GM21737 (cell line): ENCODE data around the gene RBP4.
"Not testable (repeated sequence)": the region's sequence is repeated elsewhere in the genome, so short reads cannot be mapped to it uniquely, and the experiment has no call there.

Source experiments
- ATAC-seq: cut with Tn5 transposase; IDR thresholded peaks from one replicate; pipeline ENCODE4 v1.9.1; 2021; ENCODE audit warnings: mild to moderate bottlenecking, moderate library complexity; ENCODE audit not compliant: unreplicated experiment

The RBP4 gene

GRCh38 chr10:93567277-93568104, 33.5 kb downstream of the RBP4 start:
- ATAC-seq: no peak

- ATAC-seq: no peak
Measured at GRCh38 chr10:93566435-93567276, 34.4 kb downstream of the RBP4 start, which contains the start of gene FFAR4. FFAR4 (plus strand) TSS chr10:93566665; CDS start chr10:93566721, 56 bp downstream.

- ATAC-seq: no peak
Measured at GRCh38 chr10:93565446-93565845, 35.6 kb downstream of the RBP4 start.

DNA sequence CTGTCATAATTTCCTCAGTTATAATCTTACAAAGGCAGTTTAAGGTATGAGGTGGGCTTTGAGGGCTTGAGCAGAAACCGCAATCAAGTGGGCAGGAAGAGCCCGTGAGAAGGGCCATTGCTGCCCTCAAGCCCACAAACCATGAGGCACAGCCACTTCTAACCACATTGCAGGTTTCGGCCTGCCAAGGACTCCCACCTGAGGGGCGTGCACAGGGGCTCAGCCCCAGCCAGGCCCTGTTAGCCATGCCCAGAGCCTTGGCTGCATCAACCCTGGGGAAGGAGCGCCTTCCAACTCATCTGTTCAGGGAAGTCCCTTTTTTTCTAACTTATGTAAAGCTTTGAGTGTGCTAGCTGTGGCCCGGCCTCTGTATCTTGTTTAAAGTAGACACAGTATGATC, 40.5 kb downstream of the RBP4 start:
- ATAC-seq: no peak

GRCh38 chr10:93559490-93559889, 41.5 kb downstream of the RBP4 start:
- ATAC-seq: no peak

- no peak for ATAC-seq
Measured at GRCh38 chr10:93554760-93555432, 46.1 kb downstream of the RBP4 start.

- no peak for ATAC-seq
Measured at GRCh38 chr10:93554316-93554663, 46.7 kb downstream of the RBP4 start.

DNA sequence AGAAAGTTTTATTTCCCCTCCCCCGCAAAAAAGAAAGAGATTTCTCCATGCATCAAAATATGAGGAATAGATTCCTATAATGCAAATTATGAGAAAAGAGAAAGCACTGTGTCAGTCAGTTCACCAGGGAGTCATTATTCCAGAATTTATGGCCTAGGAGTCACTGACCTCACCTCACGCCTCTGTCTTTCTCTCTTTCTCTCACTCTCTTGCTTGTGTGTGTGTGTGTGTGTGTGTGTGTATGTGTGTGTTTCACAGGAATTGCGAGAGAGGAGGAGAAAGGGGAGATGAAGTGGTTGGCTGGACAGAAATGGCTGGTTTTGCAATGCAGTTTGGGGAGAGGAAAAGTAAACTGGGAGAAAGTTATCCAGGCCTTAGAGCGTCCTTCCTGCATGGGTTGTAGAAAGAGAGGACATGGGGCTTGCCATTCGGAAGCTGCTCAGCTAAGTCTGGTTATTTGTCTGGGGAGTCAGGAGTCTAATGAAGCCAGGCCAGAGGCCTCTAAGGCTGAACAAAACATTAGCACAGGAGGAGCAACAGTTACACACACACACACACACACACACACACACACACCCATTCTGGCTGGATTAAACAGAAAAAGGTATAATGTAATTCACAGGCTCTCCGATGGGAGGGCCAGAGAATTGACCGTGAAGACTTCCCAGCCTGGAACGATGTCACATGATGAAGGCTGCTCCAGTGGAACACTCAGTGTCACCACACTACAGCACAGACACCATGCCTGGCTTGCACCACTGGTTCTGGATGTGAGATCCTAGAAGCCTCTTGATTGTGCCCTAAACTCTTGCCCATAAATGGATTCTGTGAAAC, 47.3 kb downstream of the RBP4 start:
- ATAC-seq: no peak

DNA sequence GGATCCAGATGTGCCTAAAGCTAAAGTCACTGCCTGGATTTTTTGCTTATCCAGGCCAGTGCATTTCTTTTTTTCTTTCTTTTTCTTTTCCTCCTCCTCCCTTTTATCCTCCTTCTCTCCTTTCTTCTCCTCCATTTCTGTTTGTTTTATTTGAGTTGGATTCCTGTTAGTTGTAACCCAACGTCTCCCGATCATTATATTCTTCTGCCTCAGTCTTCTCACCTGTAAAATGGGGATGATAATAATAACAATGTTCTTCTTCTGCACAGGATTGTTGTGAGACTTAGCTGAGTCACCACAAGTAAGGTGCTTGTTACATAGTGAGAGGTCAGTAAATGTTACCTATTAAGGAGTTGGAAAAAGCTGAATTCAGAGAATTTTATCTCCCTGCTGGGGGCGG, 48.3 kb downstream of the RBP4 start:
- ATAC-seq: no peak

GRCh38 chr10:93550606-93551005, 50.4 kb downstream of the RBP4 start:
- ATAC-seq: no peak

DNA sequence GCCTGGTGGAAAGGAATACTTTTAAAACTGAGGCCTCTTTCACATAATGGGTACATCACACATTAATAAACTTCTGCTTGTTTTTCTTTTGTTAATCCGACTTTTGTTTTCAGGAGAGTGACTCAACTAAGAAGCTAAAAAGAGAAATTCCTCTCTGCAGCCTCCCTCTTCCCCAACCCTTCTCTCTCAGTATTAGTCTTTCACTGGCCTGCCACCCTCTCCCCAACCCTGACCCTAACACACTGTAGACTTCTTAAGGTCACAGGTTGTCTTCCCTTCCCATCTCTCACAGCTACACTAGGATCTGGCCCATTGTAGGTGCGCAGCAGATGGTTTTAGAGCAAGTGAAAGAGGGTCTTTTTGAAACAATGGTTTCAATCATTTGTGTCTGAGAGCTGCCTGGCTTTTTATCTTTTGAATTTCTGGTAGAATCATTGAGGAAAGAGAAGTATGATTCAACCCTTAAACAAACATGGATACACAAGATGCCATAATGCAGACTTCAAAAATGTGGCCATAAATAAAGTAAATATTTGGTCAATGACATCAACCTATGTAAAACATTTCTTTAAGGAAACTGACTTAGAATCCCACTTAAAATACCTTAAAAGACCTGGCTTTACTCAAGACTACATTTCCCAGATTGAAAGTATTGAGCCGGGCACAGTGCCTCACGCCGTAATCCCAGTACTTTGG, 52.5 kb downstream of the RBP4 start:
- no peak for ATAC-seq

DNA sequence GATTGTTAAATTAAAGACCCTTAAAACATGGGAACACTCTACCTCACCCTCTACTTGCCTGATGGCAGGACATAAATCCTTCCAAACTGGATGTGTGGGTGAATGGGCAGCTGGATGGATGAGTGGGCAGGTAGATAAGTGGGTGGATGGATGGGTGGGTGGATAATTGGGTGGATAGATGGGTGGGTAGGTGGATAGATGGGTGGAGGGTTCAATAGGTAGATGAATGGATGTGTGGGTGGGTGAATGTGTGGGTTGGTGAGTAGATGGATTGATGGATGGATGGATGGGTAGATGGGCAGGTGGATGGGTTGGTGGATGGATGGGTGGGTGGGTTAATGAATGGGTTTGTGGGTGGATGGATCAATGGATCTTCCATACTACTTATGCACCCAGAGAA, 53.5 kb downstream of the RBP4 start:
- ATAC-seq: no peak

GRCh38 chr10:93546995-93547394, 54.0 kb downstream of the RBP4 start:
- not testable (repeated sequence) for ATAC-seq

GRCh38 chr10:93542358-93542791, 58.7 kb downstream of the RBP4 start:
- no peak for ATAC-seq
